T follicular helper cell (primary cell): ENCODE results near the gene LIPN.

Experiments
- DNase-seq: peaks from one replicate; pipeline ENCODE4 v3.0.0-alpha.2; 2020; ENCODE audit warnings: low read depth

Gene LIPN

DNA sequence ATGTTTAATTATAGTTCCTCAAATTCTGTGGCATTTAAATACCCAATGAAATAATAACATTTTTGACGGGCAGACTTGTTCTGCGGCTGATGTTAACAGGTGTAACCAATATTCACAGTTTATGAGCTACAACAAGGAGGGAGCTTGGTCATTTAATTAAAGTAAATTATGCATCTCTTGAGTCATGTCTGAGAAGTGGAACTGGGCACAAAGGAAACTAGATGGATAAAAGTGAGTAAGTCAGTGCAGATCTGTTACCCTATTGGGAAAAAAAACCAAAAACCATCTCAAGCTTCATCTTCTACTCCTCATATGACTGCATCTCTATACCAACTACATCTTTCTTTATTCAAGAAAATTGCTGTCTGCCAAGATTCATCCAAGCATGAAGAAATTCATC lies 67.9 kb downstream of the LIPN start:
- DNase-seq: no peak

GRCh38 chr10:88828310-88828709 lies 68.5 kb downstream of the LIPN start:
- no peak for DNase-seq
